T-helper 2 cell treated with Interferon-gamma antibody and Interleukin-4, amounts not matched to agents 100 ng/mL and 5 ng/mL, for 36 hours (primary cell): Measurements from ENCODE around the gene ARHGEF28. TPM values are rescaled to one million over a fixed set of nuclear protein-coding genes. Genes with fewer than 3 reads are reported as not detected.

Source experiments
- intact Hi-C: fragments of 100-400 bp; cut with micrococcal nuclease; formaldehyde crosslinking; loops from one replicate; pipeline ENCODE4 v1.15.1; 2023
- total RNA-seq: library from RNA; stranded (reverse); gene quantifications from 2 replicates; pipeline ENCODE4 v1.2.3, GENCODE V29; 2022

ARHGEF28 gene
- total RNA-seq, 1 donor from 2014 or later = not detected

DNA sequence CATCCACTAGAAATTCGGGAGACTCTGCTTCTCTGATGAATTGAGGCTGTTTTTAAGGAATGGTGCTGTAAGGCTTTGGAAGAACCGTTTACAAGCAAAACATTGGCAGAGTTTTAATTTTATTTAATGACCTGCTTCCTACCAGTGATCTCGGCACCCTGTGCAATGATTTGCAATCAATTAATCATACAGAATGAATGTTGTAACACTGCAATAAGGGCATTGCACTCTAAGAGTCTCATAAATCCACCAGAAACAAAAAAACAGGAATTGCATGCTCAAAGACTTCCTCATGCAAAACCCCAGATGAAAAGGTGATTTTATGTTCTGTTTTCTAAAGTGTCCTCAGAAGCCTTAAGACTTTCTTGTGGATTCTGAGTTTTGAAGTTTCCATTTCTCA, 295.7 kb downstream of the ARHGEF28 start:
- intact Hi-C loops = no loop called here

DNA sequence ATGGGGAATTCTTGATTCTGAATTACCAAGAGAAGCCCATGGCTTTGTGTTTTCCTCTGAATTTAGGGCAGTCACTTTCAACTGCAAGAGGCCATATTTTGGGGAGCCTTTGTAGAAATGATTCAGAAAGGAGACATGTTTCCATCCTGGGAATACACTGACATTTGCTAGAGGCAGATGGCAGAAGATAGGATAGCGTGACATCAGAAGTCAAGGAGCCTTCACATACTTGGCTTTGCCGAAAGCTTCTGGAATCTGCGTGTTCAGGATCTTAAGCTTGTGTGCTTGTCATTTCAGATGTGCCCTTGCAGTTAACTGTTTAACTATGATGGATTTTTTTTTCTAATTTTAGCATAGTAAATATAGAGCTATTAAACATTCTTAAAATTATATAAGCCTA, 296.2 kb downstream of the ARHGEF28 start:
- intact Hi-C loops = no loop called here

DNA sequence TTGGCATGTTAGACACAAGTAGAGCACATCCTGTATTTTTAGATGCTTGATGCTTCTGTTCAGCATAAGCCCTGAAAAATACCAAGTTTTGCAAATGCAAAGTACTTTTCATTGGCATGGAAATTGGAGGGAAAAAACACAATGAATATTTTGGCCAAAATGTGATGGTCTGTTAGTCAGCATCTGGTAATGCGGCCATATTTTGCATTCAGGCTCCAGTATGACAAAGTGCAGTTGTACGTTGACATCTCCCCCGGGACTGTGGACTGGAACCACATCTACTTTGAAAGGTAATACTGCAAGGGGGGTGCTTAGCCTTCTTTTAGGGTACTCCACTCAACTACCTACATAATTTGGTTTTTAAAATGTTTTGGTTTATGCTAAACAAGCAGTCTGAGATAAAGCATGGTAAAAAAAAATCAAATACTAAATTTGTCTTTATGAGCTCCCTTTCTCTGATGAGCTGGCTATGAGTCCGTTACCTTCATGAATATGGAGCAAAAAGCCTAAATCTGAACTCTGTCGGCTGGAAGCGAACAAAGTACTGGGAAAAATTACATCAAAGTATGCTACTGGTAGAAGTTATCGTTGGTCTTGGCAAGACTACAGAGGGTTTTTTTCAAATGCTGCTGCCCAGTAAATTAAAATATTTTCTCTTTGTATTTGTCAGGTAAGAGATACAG, 297.0 kb downstream of the ARHGEF28 start:
- intact Hi-C loops = no loop called here

DNA sequence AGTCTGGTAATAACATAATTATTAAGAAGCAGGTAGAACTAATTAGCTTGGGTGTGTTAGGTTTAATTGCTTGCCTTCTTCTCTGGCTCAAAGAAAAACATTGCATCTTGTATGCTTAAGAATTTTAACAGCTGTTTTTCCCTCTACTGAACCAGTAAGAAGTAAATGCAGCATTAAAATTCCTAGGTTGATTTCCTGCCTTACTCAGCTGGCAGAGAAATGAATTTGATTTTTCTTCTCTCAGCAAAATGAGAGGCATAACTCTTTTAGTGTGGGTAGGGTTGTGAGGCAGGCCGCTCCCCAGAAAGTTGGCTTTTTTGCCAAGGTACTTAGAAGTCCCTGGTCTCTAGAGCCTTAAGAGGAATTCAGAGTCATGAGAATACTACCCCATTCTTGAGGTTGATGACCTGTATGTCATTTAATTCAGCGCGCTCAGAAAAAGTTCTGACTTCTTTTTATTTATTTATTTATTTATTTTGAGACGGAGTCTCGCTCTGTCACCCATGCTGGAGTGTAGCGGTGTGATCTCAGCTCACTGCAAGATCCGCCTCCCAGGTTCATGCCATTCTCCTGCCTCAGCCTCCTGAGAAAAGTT, 302.6 kb downstream of the ARHGEF28 start:
- intact Hi-C loops = no loop called here

DNA sequence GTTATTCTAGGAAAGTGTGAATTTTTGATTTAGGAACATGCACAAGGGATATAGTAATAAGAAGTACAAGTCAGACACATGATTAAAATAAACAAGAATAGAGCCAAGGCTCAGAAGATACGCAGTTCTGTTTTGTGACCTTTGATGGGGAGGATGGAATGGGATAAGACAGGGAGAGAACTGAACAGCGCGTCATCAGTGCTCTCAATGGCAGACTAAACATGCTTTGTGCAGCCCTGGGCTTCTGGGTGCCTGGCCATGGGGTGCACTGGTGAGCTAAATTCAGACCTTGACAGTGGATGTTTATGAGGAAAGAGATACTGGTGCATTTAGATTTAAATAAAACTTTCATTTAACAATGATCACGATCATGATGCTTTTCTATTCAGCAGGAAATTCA, 309.7 kb downstream of the ARHGEF28 start:
- intact Hi-C loops = no loop called here

DNA sequence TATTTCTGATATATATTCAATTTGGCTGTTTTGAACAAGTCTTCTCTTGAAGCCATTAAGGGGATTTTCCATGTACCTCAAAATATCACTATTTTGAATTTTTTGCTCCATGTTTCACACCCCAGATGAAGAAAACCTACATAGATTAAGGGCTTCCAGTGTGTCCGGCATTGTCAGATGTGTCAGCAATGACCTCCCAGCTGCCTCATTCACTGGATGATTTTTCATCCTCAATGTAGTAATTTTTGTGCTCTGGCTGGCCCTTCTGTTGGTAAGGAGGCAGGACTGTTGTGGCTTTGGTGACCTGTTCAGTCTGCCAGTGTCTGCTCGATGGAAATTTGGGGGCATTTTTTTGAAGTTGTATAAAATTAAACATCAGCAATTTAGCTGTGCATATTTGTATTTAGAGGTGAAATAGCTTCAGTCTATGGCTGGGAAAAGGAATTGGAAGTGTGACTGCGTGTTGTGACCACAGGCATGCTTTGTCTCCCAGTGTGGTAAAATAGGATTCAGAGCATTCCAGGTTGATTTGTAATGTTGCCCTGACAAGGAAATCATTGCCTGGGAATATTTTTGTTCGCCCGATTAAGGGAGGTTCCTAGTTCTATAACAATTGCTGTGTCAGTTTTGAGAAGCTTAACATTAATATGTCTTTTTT, 312.4 kb downstream of the ARHGEF28 start:
- intact Hi-C loops = no loop called here

DNA sequence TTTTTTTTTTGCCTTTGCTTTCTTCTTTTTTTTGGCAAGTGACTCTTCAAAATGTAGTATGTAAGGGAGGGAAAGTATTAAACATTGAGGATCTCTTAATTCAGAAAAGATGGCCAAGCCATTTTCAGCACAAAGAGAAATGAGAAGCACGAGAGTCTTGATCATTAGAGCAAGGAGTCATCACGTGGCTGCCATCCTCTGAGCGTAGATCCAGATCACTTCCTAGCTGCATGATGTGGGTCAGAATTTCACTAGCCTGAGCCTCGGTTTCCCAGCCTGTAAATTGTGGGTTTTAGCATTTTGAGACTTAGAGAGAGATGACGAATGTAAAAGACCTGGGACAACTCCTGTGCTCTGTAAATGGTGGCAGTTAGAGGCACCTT, 312.9 kb downstream of the ARHGEF28 start:
- intact Hi-C loops = no loop called here

DNA sequence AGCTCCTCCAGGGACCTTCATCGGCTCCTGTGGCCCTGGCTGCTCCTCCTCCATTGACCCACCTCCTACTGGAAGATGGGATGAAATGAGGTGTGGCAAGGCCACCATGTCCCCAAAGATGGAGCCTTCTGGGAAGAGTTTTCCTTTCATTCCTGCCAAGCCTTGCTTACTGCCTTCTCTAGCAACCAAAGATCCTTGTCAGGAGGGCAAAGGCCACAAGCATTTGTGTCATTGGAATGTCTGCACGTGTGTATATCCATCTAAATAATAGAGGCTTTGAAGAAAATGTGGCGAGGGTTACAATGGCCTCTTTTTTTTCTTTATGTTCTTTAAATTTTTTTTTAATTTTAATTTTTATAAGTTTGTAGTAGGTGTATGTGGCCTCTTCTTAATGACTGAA, 313.6 kb downstream of the ARHGEF28 start:
- intact Hi-C loops = no loop called here

DNA sequence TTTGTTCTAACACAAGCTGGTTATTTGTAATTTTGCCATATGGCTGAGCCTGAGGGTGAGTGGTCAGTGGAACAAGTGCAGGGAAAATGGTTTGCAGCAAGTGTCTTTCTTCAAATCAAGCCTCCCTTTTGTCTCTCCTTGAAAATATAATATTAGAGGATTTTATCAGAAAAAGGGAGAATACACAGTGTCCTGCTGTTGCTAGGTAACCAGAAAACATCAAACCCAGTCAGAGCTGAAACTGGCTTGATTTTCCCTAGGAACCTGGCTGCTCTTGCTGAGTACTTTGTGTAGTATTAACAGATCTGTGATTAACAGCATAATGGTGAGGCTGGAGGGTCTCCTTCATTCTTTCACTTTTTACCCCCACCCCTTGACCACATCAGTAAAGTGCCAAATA, 314.0 kb downstream of the ARHGEF28 start:
- intact Hi-C loops = no loop called here

DNA sequence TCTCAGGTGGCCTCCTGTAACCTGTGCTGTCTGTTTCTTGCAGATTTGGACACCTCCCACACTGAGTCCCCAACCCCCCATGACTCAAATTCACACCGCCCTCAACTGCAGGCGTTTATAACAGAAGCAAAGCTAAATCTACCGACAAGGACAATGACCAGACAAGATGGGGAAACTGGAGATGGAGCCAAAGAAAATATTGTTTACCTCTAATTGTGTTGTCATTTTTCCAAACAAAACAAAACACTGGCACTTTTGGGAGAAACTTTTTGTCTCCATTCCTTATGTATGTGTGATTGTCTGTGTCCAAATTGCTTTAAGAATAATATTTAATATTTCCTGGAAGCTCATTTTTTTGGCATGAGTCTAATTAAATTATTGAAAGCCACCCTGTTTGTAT, 314.8 kb downstream of the ARHGEF28 start:
- intact Hi-C loops = no loop called here

DNA sequence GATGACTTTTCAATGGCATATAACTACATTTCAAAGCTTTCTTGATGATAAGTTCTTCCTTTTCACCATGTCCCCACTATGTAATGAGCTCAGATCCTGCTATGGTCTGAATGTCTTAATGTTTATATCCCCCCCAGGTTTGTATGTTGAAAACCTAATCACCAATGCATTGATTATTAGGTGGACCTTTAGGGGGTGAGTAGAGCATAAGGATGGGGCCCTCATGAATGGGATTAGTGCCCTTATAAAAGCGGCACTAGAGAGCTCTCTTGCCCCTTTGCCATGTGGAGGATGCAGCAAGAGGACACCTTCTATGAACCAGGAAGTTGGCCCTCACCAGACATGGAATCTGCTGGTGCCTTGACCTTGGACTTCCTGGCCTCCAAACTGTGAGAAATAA, 316.8 kb downstream of the ARHGEF28 start:
- intact Hi-C loops = no loop called here

DNA sequence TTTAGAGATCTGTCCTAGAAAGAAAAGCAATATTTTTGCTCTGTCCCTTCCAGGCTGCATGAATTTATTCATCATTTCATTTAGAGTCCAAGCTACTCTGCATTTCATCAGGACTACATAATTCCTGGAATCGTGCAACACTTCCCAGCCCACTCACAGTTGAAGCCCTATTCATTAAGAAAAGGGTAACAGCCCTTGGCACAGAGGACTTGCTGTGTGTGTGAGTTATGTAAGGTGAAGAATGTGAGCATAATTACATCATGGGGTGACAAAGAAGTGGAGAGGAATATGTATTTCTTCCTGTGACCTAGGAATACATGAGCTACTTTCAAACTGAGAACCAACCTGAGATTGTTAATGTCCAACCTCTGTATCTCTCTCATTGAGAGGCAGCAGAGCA, 317.4 kb downstream of the ARHGEF28 start:
- intact Hi-C loops = no loop called here

DNA sequence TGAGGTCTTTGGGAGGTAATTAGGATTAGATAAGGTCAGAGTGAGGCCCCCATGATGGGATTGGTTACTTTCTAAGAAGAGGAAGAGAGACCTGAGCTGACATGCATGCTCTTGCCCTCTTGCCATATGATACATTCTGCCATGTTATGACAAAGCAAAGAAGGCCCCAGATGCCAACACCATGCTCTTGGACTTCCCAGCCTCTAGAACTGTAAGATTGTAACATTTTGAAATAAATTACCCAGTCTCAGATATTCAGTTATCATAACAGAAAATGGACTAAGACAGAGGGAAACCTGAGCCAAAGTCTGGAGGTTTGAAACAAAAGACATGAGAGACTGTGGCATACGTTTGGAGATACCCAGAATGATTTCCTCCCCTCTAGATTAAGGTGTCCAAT, 318.6 kb downstream of the ARHGEF28 start:
- intact Hi-C loops = no loop called here

DNA sequence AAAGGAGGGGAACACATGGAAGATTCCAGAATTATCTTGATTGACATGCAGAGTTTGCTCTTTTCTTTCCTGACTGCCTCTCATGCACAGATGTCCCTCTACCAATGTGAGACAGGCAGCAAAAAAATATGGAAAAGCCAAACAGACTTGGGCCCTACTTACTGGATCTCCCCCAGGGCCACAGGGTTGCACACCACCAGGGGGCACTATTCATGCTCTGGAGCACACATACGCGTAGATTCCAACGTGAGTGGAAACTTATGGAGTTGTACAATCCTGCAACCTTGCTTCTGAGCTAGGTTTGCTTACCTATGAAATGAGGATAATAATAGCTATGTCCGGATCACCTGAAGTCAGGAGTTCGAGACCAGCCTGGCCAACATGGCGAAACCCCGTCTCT, 319.5 kb downstream of the ARHGEF28 start:
- intact Hi-C loops = no loop called here

DNA sequence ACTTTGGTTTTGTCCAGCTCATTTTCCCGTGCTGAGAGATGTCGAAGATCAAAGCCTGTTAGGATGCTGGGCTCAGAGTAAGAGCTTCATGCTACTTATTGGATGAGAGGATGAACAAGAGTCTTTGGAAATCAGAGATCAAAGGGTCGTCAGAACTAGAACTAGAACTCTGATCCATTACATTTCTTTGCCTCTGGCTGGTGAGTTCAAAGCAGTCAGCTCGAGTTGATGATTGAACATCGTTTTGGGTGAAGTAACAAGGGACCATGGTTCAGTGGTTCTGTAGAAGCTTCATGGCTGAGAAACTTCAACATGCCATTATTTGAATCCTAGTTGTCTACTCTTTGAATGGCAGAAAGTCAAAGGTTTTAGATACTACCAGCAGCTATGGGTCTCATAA, 320.3 kb downstream of the ARHGEF28 start:
- intact Hi-C loops = no loop called here

DNA sequence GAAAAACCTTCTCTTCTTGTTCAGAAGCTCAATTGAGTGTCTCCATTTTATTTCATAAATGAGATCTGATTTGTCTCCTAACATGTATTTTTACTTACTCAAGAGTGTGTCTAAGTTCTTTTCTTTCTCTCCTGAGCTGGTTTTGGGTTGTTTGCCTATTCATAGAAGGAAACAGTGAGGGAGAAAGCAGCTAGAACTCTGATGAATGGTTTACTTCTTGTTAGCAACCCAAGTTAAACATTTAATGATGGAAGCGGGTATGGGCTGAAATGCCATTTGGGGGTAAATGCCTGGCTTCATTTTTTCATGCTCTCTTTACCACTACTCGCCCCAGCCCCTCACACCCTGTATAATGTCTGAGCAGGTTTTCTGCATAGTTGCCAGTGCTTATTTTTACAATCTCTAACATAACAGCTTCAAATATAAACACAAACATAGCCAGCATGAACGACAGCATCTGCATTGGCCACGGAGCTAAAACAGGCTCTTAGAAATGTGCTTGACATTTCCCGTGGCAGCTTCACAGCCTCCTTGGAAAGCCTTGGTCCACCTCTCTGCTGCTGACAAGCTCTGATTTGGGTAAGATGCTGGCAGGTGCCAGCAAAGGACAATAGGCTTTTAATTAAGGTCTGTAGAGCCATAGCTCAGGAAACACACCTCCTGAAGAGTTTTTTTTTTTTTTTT, 321.1 kb downstream of the ARHGEF28 start:
- intact Hi-C loops = no loop called here

DNA sequence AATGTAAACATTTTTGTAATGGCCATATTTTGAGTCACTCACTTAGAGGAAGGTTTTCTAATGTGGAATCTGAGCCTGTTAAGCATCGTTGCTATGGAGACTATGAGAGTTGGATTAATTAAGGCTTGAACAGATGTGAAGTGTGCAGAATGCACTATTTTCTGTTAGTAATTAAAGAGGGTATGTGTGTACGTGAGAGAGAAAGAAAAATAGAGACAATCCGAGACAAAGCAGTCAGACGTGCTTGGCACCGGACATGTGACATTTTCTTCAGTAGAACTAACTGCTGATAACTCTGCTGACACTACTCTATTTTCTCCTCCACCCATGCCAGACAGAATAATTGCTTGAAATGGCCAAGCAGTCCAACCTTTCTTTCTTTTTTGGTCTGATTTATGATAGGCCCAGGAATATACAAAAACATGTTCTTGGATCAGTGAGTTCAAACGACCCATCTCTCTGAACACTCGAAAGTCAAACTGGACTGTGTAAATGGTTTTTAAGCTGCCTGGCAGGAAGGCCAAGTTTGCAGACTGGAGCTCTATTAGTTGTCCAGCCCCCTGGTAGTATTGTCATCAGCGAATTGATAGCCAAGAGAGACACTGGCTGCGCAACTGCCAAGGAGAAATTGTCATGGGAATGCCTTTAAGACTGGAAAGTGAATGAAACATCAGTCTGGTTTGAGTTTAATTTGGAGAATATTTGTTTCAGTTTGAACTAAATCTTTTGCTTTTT, 322.1 kb downstream of the ARHGEF28 start:
- intact Hi-C loops = no loop called here

DNA sequence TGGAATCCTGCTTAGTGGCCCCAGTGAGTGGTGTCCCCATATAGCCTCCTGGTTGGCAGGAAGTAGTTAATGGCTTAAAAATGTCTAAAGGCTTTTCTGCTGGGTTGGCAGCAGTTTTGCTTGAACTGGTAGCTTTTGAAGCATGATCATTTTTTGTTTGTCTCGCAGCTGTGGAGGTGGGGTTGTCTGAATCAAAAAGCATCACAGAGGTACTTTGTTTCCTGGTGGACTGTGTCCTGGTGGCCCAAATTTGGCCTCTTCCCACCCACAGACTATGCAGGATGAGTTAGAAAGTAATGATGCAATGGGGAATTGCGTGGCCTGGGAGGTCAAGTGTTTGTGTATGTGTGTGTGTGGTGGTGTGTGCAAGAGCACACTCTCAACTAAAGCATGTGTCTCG, 322.7 kb downstream of the ARHGEF28 start:
- intact Hi-C loops = no loop called here

DNA sequence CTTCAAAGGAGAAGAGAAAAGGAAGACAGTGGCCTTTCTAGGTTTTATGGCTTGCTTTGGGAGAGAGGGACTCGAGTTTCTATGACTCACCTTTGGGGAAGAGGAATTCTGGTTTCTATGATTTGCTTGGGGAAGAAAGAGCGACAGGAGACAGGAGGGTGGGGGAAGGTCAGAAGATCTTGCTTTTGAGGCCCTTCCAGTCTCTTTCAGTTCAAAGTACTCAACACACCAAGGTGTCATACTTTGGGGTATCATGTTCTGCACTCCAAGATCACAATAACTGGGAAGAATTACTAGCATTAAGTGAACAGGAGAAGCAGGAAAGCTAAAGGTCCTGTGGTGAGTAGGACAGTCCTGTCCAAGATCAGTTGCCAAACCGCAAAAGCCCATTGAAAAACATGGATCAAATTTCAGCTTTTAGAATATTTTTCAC, 324.5 kb downstream of the ARHGEF28 start:
- intact Hi-C loops = no loop called here

DNA sequence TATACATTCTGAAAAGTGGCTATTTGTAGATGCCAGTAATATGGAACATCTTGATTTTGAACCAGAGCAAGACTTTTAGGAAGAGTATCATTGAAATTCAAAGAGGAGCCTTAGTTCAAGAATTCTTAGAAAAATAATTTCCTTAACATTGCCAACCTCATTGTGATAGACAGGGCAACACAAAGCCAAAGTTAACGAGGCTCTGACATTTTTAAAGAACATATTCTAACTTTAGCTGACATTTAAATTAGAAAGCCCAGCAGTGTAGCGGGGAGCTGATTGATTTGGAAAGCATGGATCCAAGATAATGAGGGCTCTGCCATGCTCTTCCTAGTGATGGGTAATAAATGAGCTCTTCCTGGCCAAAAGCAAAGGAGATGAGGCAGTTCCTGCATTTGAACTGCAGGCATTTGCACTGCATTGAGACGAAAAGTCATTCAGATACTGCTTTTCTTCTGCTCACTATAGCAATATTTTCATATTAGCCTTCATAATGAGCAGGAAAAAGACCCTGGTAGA, 325.0 kb downstream of the ARHGEF28 start:
- intact Hi-C loops = no loop called here

DNA sequence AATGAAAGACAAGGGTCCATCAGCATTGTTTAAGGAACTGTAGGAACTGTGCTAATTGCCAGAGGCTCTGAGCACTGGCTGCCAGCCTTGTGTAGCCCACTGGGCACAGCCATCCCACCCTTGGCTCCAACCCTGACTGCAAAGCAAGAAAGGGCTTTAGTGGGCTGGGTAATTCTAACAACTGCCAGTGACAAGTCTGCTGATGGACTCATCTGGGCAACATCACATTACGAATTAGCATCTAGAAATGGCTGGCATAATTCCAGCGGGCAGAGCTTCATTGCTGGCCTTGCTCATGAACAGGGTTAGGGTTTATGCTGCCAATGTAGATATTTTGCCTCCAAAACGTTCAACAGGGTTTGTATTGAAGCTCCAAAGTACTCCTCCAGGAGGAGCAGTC, 326.9 kb downstream of the ARHGEF28 start:
- intact Hi-C loops = no loop called here
